ENCODE results near the gene LRRC4C.

LRRC4C gene

DNA sequence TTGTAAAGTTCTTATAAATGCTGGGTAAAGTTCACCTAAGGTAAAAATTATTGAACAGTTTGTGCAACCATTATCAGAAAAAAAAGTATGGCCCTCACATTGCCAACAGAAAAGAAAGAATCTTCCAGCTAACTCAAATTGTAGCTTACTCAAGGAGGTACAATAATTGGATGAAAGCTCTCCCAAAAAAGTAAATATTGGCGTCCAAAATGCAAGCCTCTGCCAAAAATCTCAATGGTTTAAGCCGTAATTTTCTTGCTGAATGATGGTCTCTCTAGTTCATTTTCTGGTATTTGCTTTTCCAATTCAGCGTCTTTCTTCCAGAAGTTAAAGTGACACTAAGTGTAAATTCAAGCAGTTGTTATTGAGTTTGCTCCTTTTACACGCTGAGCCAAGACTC lies 727.3 kb downstream of the LRRC4C start:
- no peak for DNase-seq (ENCODE audit: extremely low read depth in 1 of 2, low read depth in 1 of 2)

DNA sequence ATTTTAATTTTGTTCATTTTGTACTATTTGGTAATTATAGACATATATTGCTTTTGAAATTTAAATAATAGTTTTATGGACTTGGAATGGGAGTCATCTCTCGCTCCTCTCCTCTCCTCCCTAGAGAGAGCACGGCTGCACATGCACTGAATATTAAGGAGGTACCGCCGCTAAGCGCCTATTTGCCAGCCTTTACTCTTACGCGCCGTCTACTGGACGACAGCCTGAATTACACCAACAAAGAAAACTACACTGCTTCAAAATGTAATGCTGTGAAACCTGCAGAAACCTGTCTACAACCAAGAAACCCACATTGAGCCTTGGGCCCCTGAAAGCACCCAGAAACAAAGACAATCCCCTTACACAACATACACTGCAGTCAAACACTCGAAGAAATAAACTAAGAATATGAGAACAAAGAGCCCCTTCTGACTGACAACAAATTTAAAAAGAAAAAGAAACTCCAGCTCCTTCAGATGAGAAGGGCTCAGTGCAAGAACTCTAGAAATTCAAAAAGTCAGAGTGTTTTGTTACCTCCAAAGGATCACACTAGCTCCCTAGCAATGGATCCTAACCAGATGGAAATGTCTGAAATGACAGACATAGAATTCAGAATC lies 737.2 kb downstream of the LRRC4C start:
- no peak for DNase-seq (ENCODE audit: extremely low read depth in 1 of 2, low read depth in 1 of 2)

DNA sequence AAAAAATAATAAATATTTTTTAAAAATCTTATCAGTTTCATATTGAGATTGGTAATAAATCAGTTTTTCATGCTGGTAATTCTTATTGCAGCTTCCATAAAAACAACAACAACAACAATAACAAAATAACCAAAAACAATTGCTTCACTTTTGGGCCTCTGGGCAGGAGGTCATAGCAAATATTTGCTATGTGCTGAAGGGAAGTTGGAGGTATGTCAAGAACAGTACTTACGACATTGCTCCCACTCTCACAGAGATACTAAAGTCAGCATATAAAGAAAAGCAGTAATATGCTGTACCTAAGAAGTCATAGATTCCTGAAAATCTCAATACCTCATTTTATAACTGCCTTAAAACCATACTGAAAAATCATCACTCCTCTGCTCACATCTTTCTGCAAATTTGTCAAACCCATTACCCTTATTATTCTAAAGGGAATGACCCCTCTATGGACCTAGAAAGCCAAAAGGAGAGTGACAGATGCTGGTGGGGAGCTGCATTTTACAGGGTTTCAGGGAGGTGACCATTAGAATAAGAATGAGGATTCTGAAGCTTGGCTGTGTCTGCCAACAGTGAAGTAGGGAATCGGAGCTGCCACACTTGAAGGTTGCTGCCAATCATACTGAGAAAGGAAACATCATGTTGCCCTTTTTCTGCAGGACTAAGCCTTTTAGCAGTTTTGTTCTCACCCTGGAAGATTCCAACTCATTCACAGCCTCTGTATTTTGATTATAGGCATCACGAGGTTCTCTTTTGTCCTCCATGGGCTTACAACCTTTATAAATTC lies 742.9 kb downstream of the LRRC4C start:
- DNase-seq (ENCODE audit: extremely low read depth in 1 of 2, low read depth in 1 of 2) = no peak

DNA sequence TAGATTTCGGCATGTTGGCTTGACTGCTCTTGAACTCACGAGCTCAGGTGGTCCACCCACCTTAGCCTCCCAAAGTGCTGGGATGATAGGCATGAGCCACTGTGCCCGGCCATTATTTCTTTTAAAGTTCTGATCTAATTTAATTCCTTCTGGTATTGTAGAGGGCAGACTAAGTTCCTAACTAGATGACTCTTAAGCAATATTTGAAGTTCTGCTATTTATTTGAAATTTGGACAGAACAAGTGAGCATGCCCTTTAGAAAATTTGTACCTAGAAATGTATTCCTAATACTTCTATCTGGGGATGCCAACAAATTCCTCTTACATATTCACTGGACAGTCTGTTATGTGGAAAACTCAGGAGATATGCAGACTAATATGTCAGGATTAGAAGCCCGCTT lies 746.4 kb downstream of the LRRC4C start:
- no peak for DNase-seq (ENCODE audit: extremely low read depth in 1 of 2, low read depth in 1 of 2)

DNA sequence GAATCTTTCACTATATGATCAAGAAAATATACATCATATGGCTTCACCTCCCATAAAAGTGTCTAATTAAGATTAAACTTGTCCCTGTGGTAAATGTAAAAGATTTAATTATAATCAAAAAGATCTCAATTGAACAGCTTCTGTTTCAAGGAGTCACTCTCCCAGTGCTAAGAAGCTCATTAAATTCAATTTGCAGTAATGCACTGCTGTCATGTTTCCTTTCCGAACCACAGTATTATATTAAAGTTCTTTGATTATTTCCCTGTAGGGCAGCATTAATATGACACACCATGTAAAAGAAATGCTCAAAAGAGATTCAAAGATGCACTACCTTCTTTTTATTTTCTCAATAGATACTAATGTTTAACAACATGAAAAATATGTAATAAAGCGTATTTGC lies 758.4 kb downstream of the LRRC4C start:
- no peak for DNase-seq (ENCODE audit: extremely low read depth in 1 of 2, low read depth in 1 of 2)

DNA sequence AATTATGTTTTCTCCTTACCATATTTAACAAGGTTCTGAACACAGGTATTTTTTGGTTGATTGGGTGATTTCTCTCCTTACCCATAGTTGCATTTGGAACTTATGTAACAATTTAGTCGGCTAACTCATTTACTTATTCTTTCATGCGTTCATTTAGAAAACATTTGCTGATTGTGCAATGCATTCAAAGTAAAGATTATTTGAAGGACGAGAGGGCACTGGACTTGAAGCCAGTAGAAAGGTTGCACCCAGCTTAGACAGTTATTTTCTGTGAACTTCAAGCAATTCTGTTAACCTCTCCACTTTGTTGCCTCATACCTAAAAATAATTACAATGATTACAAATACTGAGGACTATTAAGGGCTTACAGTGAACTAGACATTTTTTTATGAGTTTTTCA lies 769.6 kb downstream of the LRRC4C start:
- no peak for DNase-seq (ENCODE audit: extremely low read depth in 1 of 2, low read depth in 1 of 2)

DNA sequence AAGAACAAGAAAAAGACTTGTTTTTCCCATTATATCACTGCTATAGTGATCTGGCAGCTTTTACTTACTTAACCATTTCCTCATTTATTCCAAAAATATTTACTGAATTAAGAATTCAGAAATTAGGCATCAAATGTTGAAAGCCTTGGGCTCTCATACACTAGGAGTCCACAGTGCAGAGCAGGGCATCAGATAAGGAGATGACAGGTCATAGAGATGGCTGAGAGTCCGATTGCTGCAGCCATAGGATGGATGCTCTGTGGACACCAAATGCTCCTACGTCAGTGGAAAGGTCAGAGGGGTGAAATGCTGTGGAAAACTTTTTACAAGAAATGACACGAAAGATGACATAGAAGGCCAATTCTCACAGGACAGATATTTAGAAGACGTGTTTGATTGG lies 771.1 kb downstream of the LRRC4C start:
- no peak for DNase-seq (ENCODE audit: extremely low read depth in 1 of 2, low read depth in 1 of 2)

DNA sequence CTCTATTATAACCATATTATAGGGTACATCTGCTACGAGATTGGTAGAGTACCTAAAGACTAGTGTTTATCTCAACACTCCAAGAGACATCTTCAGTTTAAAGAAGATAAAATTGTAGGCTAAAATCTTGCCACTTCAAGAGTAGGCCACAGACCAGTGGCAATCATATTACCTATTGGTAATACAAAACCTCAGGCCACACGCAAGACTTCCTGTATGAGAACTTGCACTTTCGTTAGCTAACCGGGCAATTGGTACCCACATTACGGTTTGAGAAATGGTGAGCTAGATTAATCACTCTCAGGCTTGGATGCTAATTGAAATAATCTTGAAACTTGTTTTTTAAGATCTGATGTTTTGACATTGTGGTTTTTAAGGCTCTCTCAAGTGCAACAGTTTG lies 772.7 kb downstream of the LRRC4C start:
- no peak for DNase-seq (ENCODE audit: extremely low read depth in 1 of 2, low read depth in 1 of 2)

DNA sequence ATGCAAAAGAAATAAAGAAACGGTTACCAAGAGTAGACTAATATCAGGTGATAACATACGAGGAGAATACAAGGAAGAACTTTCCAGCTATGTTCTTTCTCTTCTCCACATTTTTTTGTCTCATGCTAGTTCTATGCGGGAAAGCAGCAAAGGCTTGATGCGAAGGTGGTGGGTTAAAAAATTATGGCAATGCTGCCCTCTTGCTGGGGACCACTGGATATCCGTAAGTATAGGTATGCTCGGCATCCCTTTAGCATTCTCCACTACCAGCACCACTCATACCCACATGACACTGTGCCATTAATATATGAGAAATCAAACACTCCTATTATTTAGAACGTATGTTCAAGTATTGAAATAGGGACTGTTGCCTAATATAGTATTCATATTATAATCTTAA lies 776.4 kb downstream of the LRRC4C start:
- DNase-seq (ENCODE audit: extremely low read depth in 1 of 2, low read depth in 1 of 2) = no peak

DNA sequence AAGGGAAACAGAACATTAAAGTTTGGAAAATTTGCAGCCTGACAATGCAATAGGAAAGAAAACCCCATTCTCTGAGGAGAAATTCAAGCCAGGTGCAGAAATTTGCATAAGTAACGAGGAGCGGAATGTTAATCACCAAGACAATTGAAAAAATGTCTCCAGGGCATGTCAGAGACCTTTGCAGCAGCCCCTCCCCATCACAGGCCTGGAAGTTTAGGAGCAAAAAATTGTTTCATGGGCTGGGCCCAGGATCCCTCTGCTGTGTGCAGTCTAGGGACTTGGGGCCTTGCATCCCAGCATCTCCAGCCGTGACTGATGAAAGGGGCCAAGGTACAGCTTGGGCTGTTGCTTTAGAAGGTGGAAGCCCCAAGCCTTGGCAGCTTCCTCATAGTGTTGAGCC lies 780.2 kb downstream of the LRRC4C start:
- no peak for DNase-seq (ENCODE audit: extremely low read depth in 1 of 2, low read depth in 1 of 2)

DNA sequence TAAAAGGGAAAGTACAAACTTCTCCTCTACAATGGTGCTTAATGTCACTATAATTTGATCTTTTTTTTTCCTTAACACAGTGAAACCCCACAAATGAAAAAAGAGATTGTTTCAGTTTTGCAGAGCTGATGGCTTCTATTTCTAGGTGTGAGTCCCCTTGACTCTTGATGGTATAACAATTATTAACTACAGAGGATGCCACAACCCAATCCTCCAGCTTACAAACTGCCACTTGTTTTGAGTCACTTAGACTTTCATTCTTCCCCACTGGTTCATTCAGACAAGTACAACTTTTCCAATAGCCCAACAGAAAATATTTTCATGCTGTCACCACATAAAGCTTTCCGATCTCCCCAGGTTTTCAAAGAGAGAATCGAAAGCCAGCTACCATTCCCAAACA lies 812.2 kb downstream of the LRRC4C start:
- DNase-seq (ENCODE audit: extremely low read depth in 1 of 2, low read depth in 1 of 2) = no peak

DNA sequence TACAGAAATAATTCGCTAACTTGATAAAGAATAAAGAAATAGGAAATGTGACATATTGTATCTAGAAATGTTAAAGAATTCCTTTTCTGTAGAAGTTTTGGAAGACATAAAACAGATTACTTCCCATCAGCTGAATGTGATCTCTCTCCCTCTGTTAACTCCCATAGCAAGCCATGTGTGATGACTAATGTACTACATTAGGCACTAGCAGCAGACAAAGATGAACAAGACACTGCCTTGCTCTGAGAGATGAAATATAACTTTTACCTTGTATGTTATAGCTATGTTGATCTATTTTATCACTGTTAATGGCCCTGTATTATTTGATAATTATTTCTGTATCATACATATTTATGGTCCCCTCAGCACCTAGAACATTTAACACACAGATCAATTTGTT lies 817.2 kb downstream of the LRRC4C start:
- DNase-seq (ENCODE audit: extremely low read depth in 1 of 2, low read depth in 1 of 2) = no peak

DNA sequence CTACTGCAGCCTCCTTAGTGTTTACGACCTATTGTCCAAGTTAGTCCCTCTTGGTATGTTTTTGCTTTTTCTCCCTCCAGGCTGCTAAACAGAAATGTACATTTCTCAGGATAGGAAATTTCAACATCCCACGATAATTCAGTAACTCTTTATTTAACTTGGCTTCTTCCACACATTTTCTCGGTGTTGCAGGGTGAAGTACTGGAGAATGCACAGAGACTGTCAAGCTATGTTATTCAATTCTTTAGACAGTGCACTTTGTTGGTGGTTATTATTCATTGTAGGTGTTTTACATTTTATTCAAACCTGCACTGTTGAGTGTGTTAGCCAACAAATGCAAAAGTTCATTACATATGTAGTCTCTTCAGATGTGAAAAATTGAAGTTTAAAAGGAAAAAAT lies 839.8 kb downstream of the LRRC4C start:
- DNase-seq (ENCODE audit: extremely low read depth in 1 of 2, low read depth in 1 of 2) = no peak

DNA sequence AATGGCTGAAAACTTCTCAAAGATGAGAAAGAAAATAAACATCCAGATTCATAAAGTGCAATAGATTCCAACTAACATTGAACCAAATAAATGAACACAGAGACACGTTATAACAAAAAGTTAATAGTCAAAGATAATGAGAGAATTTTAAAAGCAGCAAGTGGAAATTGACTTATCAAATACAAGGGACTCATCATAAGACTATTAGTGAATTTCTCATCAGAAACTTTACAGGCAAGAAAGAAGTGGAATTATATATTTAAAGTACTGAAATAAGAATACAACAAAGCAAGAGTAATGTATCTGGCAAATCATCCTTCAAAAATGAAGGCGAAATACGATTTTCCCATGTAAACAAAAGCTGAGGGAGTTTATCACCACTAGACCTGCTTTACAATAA lies 852.7 kb downstream of the LRRC4C start:
- no peak for DNase-seq (ENCODE audit: extremely low read depth in 1 of 2, low read depth in 1 of 2)

DNA sequence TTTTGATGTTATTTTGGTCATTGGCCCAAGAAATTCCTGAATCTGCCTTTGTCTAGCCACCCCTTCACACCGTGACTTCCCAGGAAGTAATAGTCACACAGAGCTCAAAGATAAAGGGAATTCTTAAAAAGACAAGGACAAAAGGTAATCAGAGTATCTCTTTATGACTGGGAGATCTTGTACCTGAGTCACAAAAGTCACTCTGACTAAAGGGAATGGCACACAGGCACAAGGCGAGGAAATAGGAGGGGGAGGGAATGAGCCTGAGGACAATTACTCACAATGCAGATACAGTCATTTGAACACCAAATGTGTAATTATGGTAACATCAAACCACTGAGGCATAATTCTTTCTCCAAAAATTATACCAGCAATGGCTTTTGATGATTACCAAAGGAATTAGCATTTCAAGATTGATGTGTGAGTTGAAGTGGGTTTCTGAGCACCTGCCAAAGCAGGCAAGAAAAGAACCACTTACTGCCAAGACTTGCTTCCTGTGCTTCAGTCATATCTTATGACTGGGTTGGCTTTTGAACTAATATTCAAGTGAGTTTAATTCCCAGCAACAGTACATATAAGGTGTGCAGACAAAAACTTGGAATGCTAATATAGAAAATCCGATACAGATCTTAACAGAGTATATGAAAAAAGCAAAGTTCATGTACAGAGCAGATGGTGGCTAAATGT lies 856.4 kb downstream of the LRRC4C start:
- DNase-seq (ENCODE audit: extremely low read depth in 1 of 2, low read depth in 1 of 2) = no peak

DNA sequence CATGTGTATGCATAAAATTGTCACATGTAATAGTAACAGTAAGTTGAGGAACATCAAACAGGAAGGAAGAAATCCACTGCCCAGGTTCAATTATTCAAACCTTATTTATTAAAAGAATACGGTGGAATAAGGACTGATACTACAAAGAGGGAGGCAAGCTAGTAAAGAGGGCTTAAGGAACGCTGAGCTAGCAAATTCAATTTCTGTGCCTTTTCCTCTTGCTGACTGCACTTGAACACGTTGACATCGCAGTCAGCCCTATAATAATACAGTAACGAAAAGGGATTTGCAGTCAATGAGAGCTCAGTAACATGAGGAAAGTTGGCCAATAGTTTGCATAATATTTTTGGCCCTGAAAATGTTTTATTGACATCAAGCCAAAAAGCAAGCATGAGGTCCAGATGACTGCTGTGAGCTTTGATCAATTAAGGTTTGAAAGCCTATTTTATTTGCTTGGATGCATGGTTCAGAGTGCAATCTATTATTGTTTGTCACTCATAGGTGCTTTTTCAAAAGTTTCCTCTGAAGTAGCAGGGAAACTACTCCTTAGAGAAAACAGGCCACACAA lies 861.8 kb downstream of the LRRC4C start:
- DNase-seq (ENCODE audit: extremely low read depth in 1 of 2, low read depth in 1 of 2) = no peak

DNA sequence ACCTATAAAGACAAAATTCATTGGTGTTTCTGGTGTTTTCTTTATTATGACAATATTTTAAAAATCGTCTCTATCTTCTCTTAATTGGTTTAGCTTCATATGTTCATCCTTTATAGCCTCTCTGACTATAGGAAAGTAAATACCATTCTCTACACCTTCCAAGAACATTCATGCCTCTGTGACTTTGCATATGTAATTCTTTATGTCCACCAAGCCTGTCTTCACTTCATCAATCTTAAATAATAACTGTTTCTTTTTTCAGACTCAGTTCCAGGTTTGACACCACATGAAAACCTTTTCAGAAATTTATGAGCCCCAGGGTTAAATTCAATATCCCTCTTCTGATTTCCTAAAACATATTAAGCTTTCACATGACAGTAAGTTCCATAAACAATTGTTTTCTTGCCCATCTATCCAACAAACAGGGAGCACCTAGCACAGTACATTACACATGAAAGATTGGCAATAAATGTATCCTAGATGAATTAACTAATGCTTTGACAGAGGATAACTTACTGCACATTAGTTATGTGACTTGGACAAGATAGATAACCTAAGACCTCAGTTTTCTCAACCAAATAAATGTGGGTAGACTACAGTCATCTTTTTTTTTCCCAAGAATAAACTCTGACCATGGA lies 886.1 kb downstream of the LRRC4C start:
- no peak for DNase-seq (ENCODE audit: extremely low read depth in 1 of 2, low read depth in 1 of 2)

DNA sequence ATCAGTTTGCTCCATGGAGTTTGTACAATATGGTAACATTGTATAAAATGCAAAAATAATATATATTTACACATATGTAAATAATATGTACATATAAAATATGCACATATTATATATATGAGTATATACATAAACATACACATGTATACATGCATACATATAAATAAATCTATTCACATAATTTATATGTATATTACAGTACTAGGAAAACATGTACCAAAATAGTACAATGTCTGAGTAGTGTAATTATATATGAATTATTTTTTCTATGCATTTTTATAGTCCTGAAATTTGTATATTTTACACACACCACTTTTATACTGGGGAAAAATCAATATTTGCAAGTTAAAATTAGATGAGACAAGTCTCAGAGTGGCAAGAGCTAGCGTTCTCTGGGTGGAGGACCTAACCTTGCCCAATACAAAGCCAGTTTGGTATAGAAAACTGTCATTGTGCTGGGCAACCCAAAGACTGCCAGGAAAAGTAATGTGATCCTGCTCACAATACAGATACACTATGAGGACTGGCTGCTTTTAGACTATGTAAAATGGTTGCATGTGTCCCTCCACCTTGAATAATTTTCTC lies 889.4 kb downstream of the LRRC4C start:
- DNase-seq (ENCODE audit: extremely low read depth in 1 of 2, low read depth in 1 of 2) = no peak

DNA sequence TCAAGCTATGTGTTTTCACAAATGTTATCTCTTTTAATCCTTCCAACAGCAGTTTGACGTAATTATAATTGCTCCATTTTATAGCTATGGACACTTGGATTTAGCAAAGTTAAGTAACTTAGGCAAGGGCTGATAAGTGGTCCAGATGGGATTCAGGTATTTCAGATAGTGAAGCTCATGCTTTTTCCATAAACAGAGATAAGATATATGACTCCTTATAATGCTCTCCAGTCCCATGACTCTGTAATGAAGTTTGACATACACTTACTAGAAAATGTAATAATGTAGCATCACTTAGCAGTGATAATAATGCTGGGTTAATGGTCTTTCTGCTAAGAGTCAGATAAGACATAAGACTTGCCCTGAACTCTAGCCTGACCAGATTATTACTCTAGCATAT lies 892.1 kb downstream of the LRRC4C start:
- no peak for DNase-seq (ENCODE audit: extremely low read depth in 1 of 2, low read depth in 1 of 2)

DNA sequence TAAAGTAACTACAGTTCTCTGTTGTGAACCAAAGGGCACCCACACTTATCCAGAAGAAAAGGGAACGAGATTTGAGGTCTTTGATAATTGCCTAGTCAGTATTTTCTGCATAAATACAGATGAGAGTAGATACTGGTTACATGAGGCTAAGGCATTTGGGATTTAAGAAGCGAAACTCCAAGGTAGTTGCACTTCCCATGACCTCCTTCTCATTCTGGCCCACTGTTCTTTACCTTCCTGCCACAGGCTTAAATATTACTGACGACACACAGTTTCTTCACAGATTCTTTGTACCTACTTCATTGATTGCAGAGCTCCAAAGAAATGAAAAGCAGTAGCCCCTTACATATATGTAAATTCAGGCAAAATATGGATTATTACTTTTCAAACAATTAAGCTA lies 915.3 kb downstream of the LRRC4C start:
- no peak for DNase-seq (ENCODE audit: extremely low read depth in 1 of 2, low read depth in 1 of 2)

DNA sequence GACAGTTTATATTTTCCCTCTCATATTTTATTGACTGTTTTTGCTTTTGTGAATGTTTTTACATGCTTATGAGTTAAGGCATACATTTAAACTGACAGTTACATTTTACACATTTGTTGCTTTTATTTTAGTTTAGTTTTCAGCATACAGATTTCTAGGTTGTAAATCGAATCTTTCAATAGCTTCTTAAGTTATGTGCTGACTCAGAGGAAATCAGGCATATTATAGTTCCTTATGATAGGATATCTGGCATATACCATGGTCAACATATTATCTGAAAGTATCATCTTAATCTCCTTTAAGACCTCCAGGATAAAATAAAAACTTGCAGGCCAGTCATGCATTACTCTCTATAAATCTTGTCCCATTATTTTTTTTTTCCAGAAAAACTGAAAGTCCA lies 916.6 kb downstream of the LRRC4C start:
- DNase-seq (ENCODE audit: extremely low read depth in 1 of 2, low read depth in 1 of 2) = no peak

Measured in stimulated activated CD8-positive, alpha-beta memory T cell treated with anti-CD3 and anti-CD28 coated beads, Interleukin-7, amount 100 ng/mL, for 48 hours (primary cell).